Osteocyte (in vitro differentiated cells): Measurements from ENCODE around the gene ME2. TPM values are rescaled to one million over a fixed set of nuclear protein-coding genes. Genes with fewer than 3 reads are reported as not detected.
"Not testable (repeated sequence)": the region's sequence is repeated elsewhere in the genome, so short reads cannot be mapped to it uniquely, and the experiment has no call there.

Experiments used
- DNase-seq: peaks from one replicate; pipeline ENCODE4 v3.0.0; 2021; ENCODE audit warnings: mixed read lengths; ENCODE audit not compliant: unreplicated experiment; ENCODE audit errors: extremely low spot score
- H3K27ac Mint-ChIP-seq: one replicate; pipeline ENCODE4 v1.8.0; 2021; ENCODE audit warnings: mild to moderate bottlenecking, mixed read lengths; ENCODE audit not compliant: unreplicated experiment
- H3K27me3 Mint-ChIP-seq: one replicate; pipeline ENCODE4 v1.8.0; 2021; ENCODE audit warnings: mixed read lengths; ENCODE audit not compliant: unreplicated experiment
- H3K36me3 Mint-ChIP-seq: one replicate; pipeline ENCODE4 v1.8.0; 2021; ENCODE audit warnings: mixed read lengths; ENCODE audit not compliant: unreplicated experiment
- H3K4me1 Mint-ChIP-seq: one replicate; pipeline ENCODE4 v1.8.0; 2021; ENCODE audit warnings: mixed read lengths; ENCODE audit not compliant: unreplicated experiment
- H3K4me3 Mint-ChIP-seq: one replicate; pipeline ENCODE4 v1.8.0; 2021; ENCODE audit warnings: mild to moderate bottlenecking, moderate library complexity, mixed read lengths; ENCODE audit not compliant: unreplicated experiment
- H3K9me3 Mint-ChIP-seq: one replicate; pipeline ENCODE4 v1.8.0; 2021; ENCODE audit warnings: mixed read lengths; ENCODE audit not compliant: unreplicated experiment
- CTCF ChIP-seq: fragments of 200-600 bp; sonication (generic); IDR thresholded peaks from 2 replicates; pipeline ENCODE4 v1.5.0; 2021; ENCODE audit warnings: antibody characterized with exemption, mild to moderate bottlenecking, moderate library complexity
- long read RNA-seq: library from polyadenylated mRNA; unstranded; transcript quantifications from one replicate; pipeline ENCODE4 v2.0.0, GENCODE V29; 2021
- total RNA-seq: library from RNA; stranded (reverse); gene quantifications from 2 replicates; pipeline ENCODE4 v1.2.1, GENCODE V29; 2021

ME2 gene
- total RNA-seq, result 31.8 and 32.4 TPM in 2 replicates
- long read RNA-seq, full-length matches to known transcripts, result 15 of 24 reads
- long read RNA-seq, partial matches to known transcripts, result 7 of 24 reads
- long read RNA-seq, other reads (novel, unspliced or antisense), result 2 of 24 reads

- Mint-ChIP-seq H3K4me3 (peak within 1 kb of the TSS; percentile 97), H3K27me3 (peaks cover 6% of the 10 kb centered on the region)
- DNase-seq, result peak; percentile 97
Measured at GRCh38 chr18:50878345-50879301, at the start of gene ME2. TSS of gene ME2 (plus strand) at chr18:50879118. CDS start at chr18:50895821, 16,703 bp downstream.

GRCh38 chr18:50829644-50830043 lies 49.3 kb upstream of the ME2 start:
- Mint-ChIP-seq H3K27ac (no peak overlapping the region), H3K36me3 (no peaks in the 10 kb centered on the region), H3K27me3 (peaks cover 22% of the 10 kb centered on the region), H3K9me3 (no peaks in the 10 kb centered on the region), H3K4me3 (no peak overlapping the region), H3K4me1 (no peaks in the 10 kb centered on the region)
- DNase-seq, result no peak
- no peak for TF ChIP-seq CTCF

More at GRCh38 chr18:50878345-50879301, at the start of gene ME2:
- no peaks in the 10 kb centered on the region for H3K36me3 Mint-ChIP-seq
- H3K9me3 Mint-ChIP-seq, result no peaks in the 10 kb centered on the region
- peaks cover 11% of the 10 kb centered on the region for H3K4me1 Mint-ChIP-seq
- peak within 1 kb of the TSS; percentile 93 for H3K27ac Mint-ChIP-seq
- TF ChIP-seq CTCF, result no peak

DNA sequence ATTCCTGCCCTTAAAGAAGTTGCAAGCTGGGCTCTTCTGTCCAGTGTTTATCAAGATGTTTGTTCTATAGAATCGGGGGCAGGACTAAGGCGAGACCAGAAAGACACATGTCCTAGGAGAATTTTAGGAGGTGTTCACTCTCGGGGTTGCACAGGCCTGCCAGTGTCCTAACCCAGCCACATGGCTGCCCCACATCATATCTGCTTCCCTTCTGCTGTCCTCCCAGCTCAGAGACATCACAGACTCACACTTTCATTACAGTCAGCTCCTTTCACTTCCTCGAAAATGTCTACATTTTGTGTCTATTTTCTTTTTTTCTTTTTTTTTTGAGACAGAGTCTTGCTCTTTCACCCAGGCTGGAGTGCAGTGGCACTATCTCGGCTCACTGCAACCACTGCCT lies 48.4 kb upstream of the ME2 start:
- Mint-ChIP-seq H3K4me1 (no peaks in the 10 kb centered on the region), H3K36me3 (no peaks in the 10 kb centered on the region), H3K27ac (no peak overlapping the region), H3K4me3 (no peak overlapping the region), H3K27me3 (peaks cover 28% of the 10 kb centered on the region), H3K9me3 (no peaks in the 10 kb centered on the region)
- DNase-seq, result no peak
- TF ChIP-seq CTCF, result no peak

DNA sequence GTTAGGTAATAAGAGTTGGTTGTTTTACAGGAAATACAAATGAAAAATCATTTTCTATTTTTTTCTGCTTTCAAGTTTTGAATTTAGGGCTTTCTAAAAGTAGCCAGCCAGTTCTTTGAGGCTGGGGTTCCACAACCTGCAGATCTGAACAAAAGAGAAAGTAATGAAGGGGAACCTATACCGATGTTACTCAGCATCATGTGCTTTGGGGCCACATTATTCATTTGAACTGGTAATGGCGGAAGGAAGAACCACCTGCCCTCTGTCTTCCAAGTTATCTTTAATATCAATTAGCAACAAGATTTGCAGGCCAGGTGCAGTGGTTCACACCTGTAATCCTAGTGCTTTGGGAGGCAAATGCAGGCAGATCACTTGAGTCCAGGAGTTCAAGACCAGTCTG lies 46.2 kb upstream of the ME2 start:
- TF ChIP-seq CTCF, result no peak
- Mint-ChIP-seq H3K27me3 (peaks cover 28% of the 10 kb centered on the region), H3K9me3 (no peaks in the 10 kb centered on the region), H3K4me1 (no peaks in the 10 kb centered on the region), H3K27ac (no peak overlapping the region), H3K36me3 (no peaks in the 10 kb centered on the region), H3K4me3 (no peak overlapping the region)
- no peak for DNase-seq

DNA sequence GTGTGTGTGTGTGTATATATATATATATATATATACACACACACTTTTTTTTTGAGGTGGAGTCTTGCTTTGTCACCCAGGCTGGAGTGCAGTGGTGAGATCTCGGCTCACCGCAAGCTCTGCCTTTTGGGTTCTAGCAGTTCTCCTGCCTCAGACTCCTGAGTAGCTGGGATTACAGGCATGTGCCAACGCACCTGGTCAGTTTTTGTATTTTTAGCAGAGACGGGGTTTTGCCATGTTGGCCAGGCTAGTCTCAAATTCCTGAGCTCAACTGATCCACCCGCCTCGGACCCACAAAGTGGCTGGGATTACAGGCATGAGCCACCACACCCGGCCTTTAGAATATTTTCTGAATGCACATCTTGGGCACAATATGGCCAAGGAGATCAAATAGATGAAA lies 45.4 kb upstream of the ME2 start:
- H3K27me3 Mint-ChIP-seq, result peaks cover 31% of the 10 kb centered on the region
- not testable (repeated sequence) for DNase-seq, H3K27ac Mint-ChIP-seq, H3K9me3 Mint-ChIP-seq, H3K36me3 Mint-ChIP-seq, H3K4me1 Mint-ChIP-seq, H3K4me3 Mint-ChIP-seq
